Measurements from ENCODE around the gene KIF5A. TPM values are rescaled to one million over a fixed set of nuclear protein-coding genes. Genes with fewer than 3 reads are reported as not detected.

KIF5A gene
- total RNA-seq, 4 donors from 2014 or later: 2.1 to 3.2 (median 2.4) TPM

- no peak for DNase-seq (ENCODE audit: extremely low spot score)
- H3K4me1 ChIP-seq: peaks cover 21 to 62% (median 48%) of the 10 kb centered on the region in 4 donors
- intact Hi-C loops (cut with DNase I): no loop called here
Observed at GRCh38 chr12:57604454-57604991, 54.7 kb downstream of the KIF5A start, which contains the start of gene DTX3. TSS of gene DTX3 (plus strand) at chr12:57604824. CDS start at chr12:57606518, 1,694 bp downstream.

GRCh38 chr12:57604992-57605810 lies 55.4 kb downstream of the KIF5A start:
- 11% methylated on average over 7 of the region's 25 CpGs for WGBS
- peaks cover 28 to 69% (median 54%) of the 10 kb centered on the region in 4 donors for H3K4me1 ChIP-seq
- intact Hi-C loops (cut with DNase I): no loop called here

More at GRCh38 chr12:57604454-57604991, 54.7 kb downstream of the KIF5A start, which contains the start of gene DTX3:
- peak within 1 kb of the TSS; percentile 96 to 99 (median 97) for H3K27ac ChIP-seq (replicated peaks in 1 of 4)
- under 1% methylated on average over 17 of the region's 36 CpGs for WGBS
- H3K4me3 ChIP-seq: peak within 1 kb of the TSS; percentile 70 to 84 (median 82)
- H3K36me3 ChIP-seq: peaks cover 17 to 67% (median 43%) of the 10 kb centered on the region in 4 donors
- H3K27me3 ChIP-seq: no peaks in the 10 kb centered on the region
- no peaks in the 10 kb centered on the region for H3K9me3 ChIP-seq
- no peak for TF ChIP-seq EP300 (IDR thresholded peaks at IDR 0.05)
- no peak for TF ChIP-seq POLR2A (IDR thresholded peaks at IDR 0.05; ENCODE audit: low read depth)
- TF ChIP-seq POLR2AphosphoS5 (IDR thresholded peaks at IDR 0.05): peak in 1 of 2 donors; percentile 11
- no peak for TF ChIP-seq CTCF (IDR thresholded peaks at IDR 0.05)

GRCh38 chr12:57605811-57606311 lies 56.0 kb downstream of the KIF5A start:
- intact Hi-C loops (cut with DNase I): no loop called here
- TF ChIP-seq EP300 (IDR thresholded peaks at IDR 0.05) (no peak), CTCF (IDR thresholded peaks at IDR 0.05) (no peak), POLR2A (IDR thresholded peaks at IDR 0.05; ENCODE audit: low read depth) (no peak), POLR2AphosphoS5 (IDR thresholded peaks at IDR 0.05) (no peak)
- WGBS: 44% methylated on average over 4 of the region's 4 CpGs
- H3K4me1 ChIP-seq: peaks cover 32 to 75% (median 61%) of the 10 kb centered on the region in 4 donors
- no peaks in the 10 kb centered on the region for H3K9me3 ChIP-seq
- peak overlapping the region; percentile 96 to 99 (median 97) for H3K27ac ChIP-seq (replicated peaks in 1 of 4)
- peak overlapping the region; percentile 70 to 84 (median 82) for H3K4me3 ChIP-seq
- peaks cover 0 to 3% (median 0%) of the 10 kb centered on the region in 4 donors for H3K27me3 ChIP-seq
- peaks cover 6 to 54% (median 32%) of the 10 kb centered on the region in 4 donors for H3K36me3 ChIP-seq
- DNase-seq (ENCODE audit: extremely low spot score): no peak

More at GRCh38 chr12:57604992-57605810, 55.4 kb downstream of the KIF5A start:
- peak overlapping the region; percentile 70 to 84 (median 82) for H3K4me3 ChIP-seq
- peak overlapping the region; percentile 96 to 99 (median 97) for H3K27ac ChIP-seq (replicated peaks in 1 of 4)
- no peaks in the 10 kb centered on the region for H3K27me3 ChIP-seq
- no peak for DNase-seq (ENCODE audit: extremely low spot score)
- TF ChIP-seq POLR2AphosphoS5 (IDR thresholded peaks at IDR 0.05): peak in 1 of 2 donors; percentile 51
- no peak for TF ChIP-seq CTCF (IDR thresholded peaks at IDR 0.05)
- no peak for TF ChIP-seq EP300 (IDR thresholded peaks at IDR 0.05)
- TF ChIP-seq POLR2A (IDR thresholded peaks at IDR 0.05; ENCODE audit: low read depth): no peak
- H3K36me3 ChIP-seq: peaks cover 10 to 61% (median 39%) of the 10 kb centered on the region in 4 donors
- no peaks in the 10 kb centered on the region for H3K9me3 ChIP-seq

GRCh38 chr12:57606399-57606798 lies 56.6 kb downstream of the KIF5A start:
- WGBS: 71% methylated on average over 2 of the region's 2 CpGs
- Histone ChIP-seq H3K36me3 (peaks cover 6 to 49% (median 27%) of the 10 kb centered on the region in 4 donors), H3K4me3 (no peak overlapping the region), H3K9me3 (no peaks in the 10 kb centered on the region), H3K27me3 (peaks cover 0 to 7% (median 0%) of the 10 kb centered on the region in 4 donors), H3K4me1 (peaks cover 32 to 79% (median 65%) of the 10 kb centered on the region in 4 donors), H3K27ac (replicated peaks in 1 of 4) (peak overlapping the region; percentile 96 to 99 (median 97))
- intact Hi-C loops (cut with DNase I): no loop called here
- TF ChIP-seq POLR2A (IDR thresholded peaks at IDR 0.05; ENCODE audit: low read depth) (no peak), EP300 (IDR thresholded peaks at IDR 0.05) (no peak)
- DNase-seq (ENCODE audit: extremely low spot score): no peak

Measured in esophagus muscularis mucosa (tissue), 4 donors.